SKM-1 (cell line): ENCODE results near the gene PRKAR1B.

Experiments used
- DNase-seq: peaks from one replicate; lab custom pipeline; 2025; ENCODE audit not compliant: unreplicated experiment; lab: John Stamatoyannopoulos, UW

Gene PRKAR1B

GRCh38 chr7:514651-515598 lies 212.2 kb downstream of the PRKAR1B start:
- DNase-seq = no peak

GRCh38 chr7:514242-514641 lies 212.8 kb downstream of the PRKAR1B start:
- no peak for DNase-seq

- DNase-seq = no peak
Observed at GRCh38 chr7:513521-514166, 213.4 kb downstream of the PRKAR1B start.

- DNase-seq = no peak
Observed at GRCh38 chr7:512541-513311, 214.4 kb downstream of the PRKAR1B start.

- DNase-seq = no peak
Observed at GRCh38 chr7:512146-512510, 215.0 kb downstream of the PRKAR1B start.

- no peak for DNase-seq
Observed at GRCh38 chr7:511476-512145, 215.5 kb downstream of the PRKAR1B start.

- no peak for DNase-seq
Observed at GRCh38 chr7:510782-511281, 216.2 kb downstream of the PRKAR1B start.

- DNase-seq = no peak
Observed at GRCh38 chr7:510131-510481, 217.0 kb downstream of the PRKAR1B start.

GRCh38 chr7:509426-510130 lies 217.5 kb downstream of the PRKAR1B start:
- no peak for DNase-seq

GRCh38 chr7:508461-509170 lies 218.5 kb downstream of the PRKAR1B start:
- no peak for DNase-seq

- DNase-seq = no peak
Observed at GRCh38 chr7:507623-508300, 219.3 kb downstream of the PRKAR1B start.

GRCh38 chr7:506921-507622 lies 220.0 kb downstream of the PRKAR1B start:
- DNase-seq = no peak

GRCh38 chr7:506391-506831 lies 220.7 kb downstream of the PRKAR1B start:
- no peak for DNase-seq

GRCh38 chr7:505171-505570 lies 221.9 kb downstream of the PRKAR1B start:
- no peak for DNase-seq

GRCh38 chr7:504221-505111 lies 222.6 kb downstream of the PRKAR1B start:
- DNase-seq = no peak

GRCh38 chr7:503575-504111 lies 223.4 kb downstream of the PRKAR1B start:
- no peak for DNase-seq

- no peak for DNase-seq
Observed at GRCh38 chr7:502296-502695, 224.8 kb downstream of the PRKAR1B start.
